Smooth muscle cell (in vitro differentiated cells): ENCODE results near the gene NCMAP. TPM values are rescaled to one million over a fixed set of nuclear protein-coding genes. Genes with fewer than 3 reads are reported as not detected.

Experiments
- DNase-seq: peaks from one replicate; lab custom pipeline; 2025; ENCODE audit not compliant: unreplicated experiment; lab: John Stamatoyannopoulos, UW
- H2AFZ ChIP-seq: fragments of 200-600 bp; sonication (generic); 2 replicates; pipeline ENCODE4 v1.6.0; 2016; ENCODE audit warnings: antibody characterized with exemption, low read depth, mild to moderate bottlenecking
- H3F3A ChIP-seq: fragments of 200-600 bp; sonication (generic); 2 replicates; pipeline ENCODE4 v1.6.0; 2017; ENCODE audit warnings: antibody characterized with exemption, low read depth
- H3K27ac ChIP-seq: fragments of 200-600 bp; sonication (generic); 2 replicates; pipeline ENCODE4 v1.5.1; 2016; ENCODE audit warnings: low read depth, mild to moderate bottlenecking
- H3K27me3 ChIP-seq: fragments of 200-600 bp; sonication (generic); 2 replicates; pipeline ENCODE4 v1.6.1; 2016; ENCODE audit warnings: low read depth, mild to moderate bottlenecking
- H3K36me3 ChIP-seq: fragments of 200-600 bp; sonication (generic); 2 replicates; pipeline ENCODE4 v1.5.1; 2016; ENCODE audit warnings: low read depth
- H3K4me1 ChIP-seq: fragments of 200-600 bp; sonication (generic); 2 replicates; pipeline ENCODE4 v1.5.1; 2016; ENCODE audit warnings: low read depth
- H3K4me2 ChIP-seq: fragments of 200-600 bp; sonication (generic); 2 replicates; pipeline ENCODE4 v1.6.0; 2016; ENCODE audit warnings: mild to moderate bottlenecking
- H3K4me3 ChIP-seq: fragments of 200-600 bp; sonication (generic); 2 replicates; pipeline ENCODE4 v1.5.1; 2016; ENCODE audit warnings: mild to moderate bottlenecking
- H3K79me2 ChIP-seq: fragments of 200-600 bp; sonication (generic); 2 replicates; pipeline ENCODE4 v1.6.0; 2016; ENCODE audit warnings: low read depth, mild to moderate bottlenecking
- H3K9ac ChIP-seq: fragments of 200-600 bp; sonication (generic); 2 replicates; pipeline ENCODE4 v1.6.0; 2016; ENCODE audit warnings: low read depth
- H3K9me3 ChIP-seq: fragments of 200-600 bp; sonication (generic); replicated peaks from 2 replicates; pipeline ENCODE4 v1.5.1; 2016; ENCODE audit warnings: low read depth
- H4K20me1 ChIP-seq: fragments of 200-600 bp; sonication (generic); 2 replicates; pipeline ENCODE4 v1.6.0; 2016; ENCODE audit warnings: low read depth
- CTCF ChIP-seq: fragments of 200-600 bp; sonication (generic); IDR thresholded peaks from 2 replicates; pipeline ENCODE4 v1.5.1; 2017; ENCODE audit warnings: borderline replicate concordance, mild to moderate bottlenecking, antibody characterized with exemption; ENCODE audit not compliant: insufficient read depth, poor library complexity, severe bottlenecking
- WGBS: methylation state at CpG from one replicate; pipeline ENCODE4 v1.1.7; 2016; ENCODE audit warnings: low lambda C conversion rate; 5-methylcytosine and 5-hydroxymethylcytosine counted together
- polyA plus RNA-seq: library from polyadenylated mRNA; unstranded; fragments of >200 nt; fragmentation: Nextera tagmentation; extraction: Ambion mirVana; gene quantifications from 2 replicates; pipeline ENCODE4 v1.2.1, GENCODE V29; 2016
- total RNA-seq: library from RNA; depleted of rRNA; stranded (reverse); fragments of >200 nt; gene quantifications from 2 replicates; pipeline ENCODE4 v1.2.3, GENCODE V29; 2014

The NCMAP gene
- total and polyA plus RNA-seq, 2 experiments from 2014 or later, result not detected

GRCh38 chr1:24564695-24565094 lies 8.8 kb downstream of the NCMAP start:
- Histone ChIP-seq H3K36me3 (no peaks in the 10 kb centered on the region), H3K9me3 (no peaks in the 10 kb centered on the region), H3K4me1 (no peaks in the 10 kb centered on the region), H3K4me3 (no peak overlapping the region), H3F3A (no peaks in the 10 kb centered on the region), H3K27me3 (no peaks in the 10 kb centered on the region), H3K9ac (no peak overlapping the region), H3K4me2 (no peak overlapping the region), H3K79me2 (no peaks in the 10 kb centered on the region), H3K27ac (no peak overlapping the region), H4K20me1 (no peaks in the 10 kb centered on the region), H2AFZ (no peak overlapping the region)
- DNase-seq, result no peak
- whole genome bisulfite sequencing, result 63% methylated on average over 2 of the region's 2 CpGs
- no peak for TF ChIP-seq CTCF

DNA sequence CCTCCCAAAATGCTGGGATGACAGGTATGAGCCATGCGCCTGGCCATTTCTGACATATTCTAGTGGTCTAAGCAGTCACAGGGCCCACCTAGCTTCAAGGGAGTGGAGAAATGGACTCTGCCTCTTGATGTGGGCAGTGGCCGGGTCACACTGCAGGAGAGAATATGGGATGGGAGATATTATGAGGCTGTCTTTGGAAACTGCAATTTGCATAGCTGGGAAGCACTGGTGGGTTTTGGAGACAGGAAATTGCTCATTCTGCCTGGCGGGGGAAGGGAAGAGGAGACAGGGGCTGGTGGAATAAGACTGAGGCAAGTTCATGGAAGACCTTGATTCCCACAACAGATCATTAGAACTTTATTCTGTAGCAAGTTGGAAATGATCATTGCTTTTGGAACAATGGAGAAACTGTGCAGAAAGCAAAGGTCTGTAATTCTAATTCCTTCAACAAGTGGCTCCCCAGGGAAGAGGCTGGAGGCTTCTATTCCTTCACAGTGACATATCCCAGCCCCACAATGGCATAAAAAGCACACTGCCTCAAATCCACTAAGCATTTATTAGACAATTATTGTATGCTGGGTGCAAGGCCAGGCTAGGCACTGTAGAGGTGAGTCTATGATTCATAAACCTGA lies 10.5 kb downstream of the NCMAP start:
- H3K79me2 ChIP-seq, result no peaks in the 10 kb centered on the region
- no peaks in the 10 kb centered on the region for H3F3A ChIP-seq
- H3K4me2 ChIP-seq, result no peak overlapping the region
- no peak overlapping the region for H3K27ac ChIP-seq
- no peak overlapping the region for H2AFZ ChIP-seq
- WGBS, result 53% methylated on average over 3 of the region's 3 CpGs
- H4K20me1 ChIP-seq, result no peaks in the 10 kb centered on the region
- H3K9ac ChIP-seq, result no peak overlapping the region
- no peak overlapping the region for H3K4me3 ChIP-seq
- H3K36me3 ChIP-seq, result no peaks in the 10 kb centered on the region
- no peaks in the 10 kb centered on the region for H3K4me1 ChIP-seq
- no peaks in the 10 kb centered on the region for H3K27me3 ChIP-seq
- H3K9me3 ChIP-seq, result no peaks in the 10 kb centered on the region
- no peak for DNase-seq
- no peak for TF ChIP-seq CTCF

DNA sequence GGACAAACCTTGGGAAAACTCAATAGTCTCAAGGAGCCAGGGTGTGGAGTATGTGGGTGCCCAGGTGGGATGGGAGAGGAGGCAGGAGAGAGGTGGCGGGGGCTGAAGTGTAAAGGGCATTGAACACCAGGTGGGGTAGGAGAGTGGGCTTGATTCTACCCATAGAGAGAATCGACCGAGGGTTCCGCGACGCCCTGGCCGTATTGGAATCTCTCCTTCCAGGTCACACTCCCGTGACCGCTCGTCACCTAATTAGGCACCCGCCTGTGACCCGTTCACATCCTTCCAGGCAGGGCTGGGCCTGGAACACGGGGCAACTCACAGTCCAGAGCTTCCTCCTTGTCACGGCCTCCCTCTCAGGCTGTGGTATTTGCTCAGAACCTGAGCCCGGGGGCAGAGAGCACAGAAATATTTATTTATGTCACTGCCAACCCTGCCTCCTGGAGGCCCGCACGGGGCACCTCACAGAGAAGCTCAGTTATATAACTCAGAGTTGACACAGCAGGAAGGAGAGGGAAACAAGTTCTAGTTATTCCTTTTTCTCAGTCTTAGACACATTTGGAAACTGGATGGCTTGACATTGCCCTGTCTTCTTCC lies 12.0 kb downstream of the NCMAP start:
- no peaks in the 10 kb centered on the region for H3F3A ChIP-seq
- H2AFZ ChIP-seq, result peak overlapping the region; percentile 11
- no peaks in the 10 kb centered on the region for H3K79me2 ChIP-seq
- no peak overlapping the region for H3K4me2 ChIP-seq
- no peaks in the 10 kb centered on the region for H3K36me3 ChIP-seq
- H3K27ac ChIP-seq, result no peak overlapping the region
- 68% methylated on average over 15 of the region's 17 CpGs for WGBS
- DNase-seq, result no peak
- no peak overlapping the region for H3K4me3 ChIP-seq
- no peaks in the 10 kb centered on the region for H3K27me3 ChIP-seq
- TF ChIP-seq CTCF, result no peak
- H3K9ac ChIP-seq, result no peak overlapping the region
- H3K4me1 ChIP-seq, result no peaks in the 10 kb centered on the region
- H4K20me1 ChIP-seq, result no peaks in the 10 kb centered on the region
- no peaks in the 10 kb centered on the region for H3K9me3 ChIP-seq

- no peak for DNase-seq
- Histone ChIP-seq H4K20me1 (no peaks in the 10 kb centered on the region), H3K27me3 (no peaks in the 10 kb centered on the region), H3K4me1 (no peaks in the 10 kb centered on the region), H3K9ac (no peak overlapping the region), H3K27ac (no peak overlapping the region), H3K4me2 (no peak overlapping the region), H3K4me3 (no peak overlapping the region), H3K36me3 (no peaks in the 10 kb centered on the region), H3F3A (no peaks in the 10 kb centered on the region), H3K9me3 (no peaks in the 10 kb centered on the region), H2AFZ (peak overlapping the region; percentile 11), H3K79me2 (no peaks in the 10 kb centered on the region)
- no peak for TF ChIP-seq CTCF
- 100% methylated on average over 2 of the region's 2 CpGs for WGBS
Measured at GRCh38 chr1:24568475-24568874, 12.6 kb downstream of the NCMAP start.
